HK-2 (cell line): Measurements from ENCODE around the gene ATG16L1.
"Not testable (repeated sequence)": the region's sequence is repeated elsewhere in the genome, so short reads cannot be mapped to it uniquely, and the experiment has no call there.

Source experiments
- DNase-seq: peaks from one replicate; pipeline ENCODE4 v3.0.0-alpha.2; 2018; ENCODE audit not compliant: unreplicated experiment

The ATG16L1 gene

DNA sequence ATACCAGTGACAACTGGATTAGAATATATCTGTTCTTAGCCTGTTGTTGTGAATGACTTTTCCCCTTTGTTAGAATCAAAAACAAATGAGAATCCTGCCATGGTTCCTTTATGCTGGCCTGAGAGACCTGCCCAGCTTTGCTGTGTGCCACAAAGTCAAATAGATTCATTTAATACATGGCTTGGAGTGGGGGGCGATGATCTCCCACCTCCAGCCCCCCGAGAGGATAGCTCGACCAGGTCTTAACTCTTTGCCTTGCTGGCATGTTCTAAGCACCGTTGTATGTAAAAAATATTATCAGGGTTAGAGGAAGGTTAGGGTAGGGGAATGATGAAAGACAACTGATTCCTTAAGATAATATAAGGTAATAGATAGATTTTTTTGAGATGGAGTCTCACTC, 80.7 kb downstream of the ATG16L1 start:
- no peak for DNase-seq

GRCh38 chr2:233334915-233335314, 83.4 kb downstream of the ATG16L1 start:
- no peak for DNase-seq

GRCh38 chr2:233336091-233336490, 84.6 kb downstream of the ATG16L1 start:
- DNase-seq, result not testable (repeated sequence)

GRCh38 chr2:233336541-233336940, 85.1 kb downstream of the ATG16L1 start:
- DNase-seq, result no peak

DNA sequence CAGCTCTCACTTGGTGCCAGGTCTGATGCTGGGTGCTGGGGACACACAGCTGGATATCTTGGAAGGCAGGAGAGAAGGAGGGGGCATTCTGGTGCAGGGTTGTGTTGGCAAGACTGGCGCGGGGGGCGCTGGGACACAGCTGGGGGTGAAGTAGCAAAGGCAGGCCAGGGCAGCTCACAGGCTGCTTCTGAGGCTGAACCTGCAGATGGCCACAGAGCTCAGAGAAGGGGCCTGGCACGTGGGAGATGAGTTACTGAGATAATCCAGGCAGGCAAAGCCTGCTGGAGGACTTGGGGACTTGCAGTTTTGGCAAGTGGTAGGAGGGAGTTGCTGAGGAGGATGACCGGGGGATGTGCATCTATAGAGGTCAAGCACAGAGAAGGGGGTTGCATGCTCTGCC, 86.6 kb downstream of the ATG16L1 start:
- DNase-seq, result no peak

DNA sequence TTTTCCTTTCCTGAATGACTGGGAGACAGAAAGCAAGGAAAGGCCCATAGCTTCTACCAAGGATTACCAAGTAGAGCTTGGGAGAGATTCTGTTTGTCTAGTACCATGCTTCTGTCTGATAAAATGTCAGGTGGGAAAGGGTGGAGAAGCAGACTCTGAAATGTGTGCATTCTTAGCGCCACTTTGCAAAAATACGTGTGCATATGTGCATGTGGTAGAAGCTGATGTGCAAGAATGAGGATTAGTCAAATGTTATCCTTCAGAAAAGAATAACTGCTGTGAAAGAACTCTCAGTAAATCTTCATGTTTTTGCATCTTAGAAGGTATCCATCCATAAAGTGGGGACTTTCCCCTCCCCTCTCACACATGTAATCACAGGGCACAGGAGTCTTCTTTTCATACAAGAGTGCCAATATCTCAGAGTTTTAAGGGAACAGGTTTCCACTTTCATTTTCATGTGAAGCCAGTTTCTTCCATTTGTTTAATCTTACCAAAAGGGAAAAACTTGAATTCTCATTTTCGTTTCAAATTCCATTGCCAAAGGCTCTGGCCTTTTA, 87.4 kb downstream of the ATG16L1 start:
- no peak for DNase-seq

- DNase-seq, result no peak
These were observed 88.0 kb downstream of the ATG16L1 start for GRCh38 chr2:233339427-233339826.

DNA sequence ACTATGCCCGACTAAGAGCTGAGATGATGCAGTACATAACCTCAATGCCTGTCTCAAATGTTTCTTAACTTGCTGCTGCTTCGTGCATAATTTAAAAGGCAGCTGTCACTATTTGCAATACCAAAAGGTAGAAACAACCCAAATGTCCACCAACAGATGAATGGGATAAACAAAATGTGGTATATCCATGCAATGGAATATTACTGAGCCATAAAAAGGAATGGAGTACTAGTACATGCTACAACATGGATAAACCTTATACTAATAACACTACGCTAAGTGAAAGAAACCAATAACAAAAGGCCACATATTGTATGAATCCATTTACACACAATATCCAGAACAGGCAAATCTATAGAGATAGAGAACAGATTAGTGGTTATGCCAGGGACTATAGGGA, 89.8 kb downstream of the ATG16L1 start:
- no peak for DNase-seq

- DNase-seq, result no peak
These were observed 90.8 kb downstream of the ATG16L1 start for GRCh38 chr2:233342301-233342700.

GRCh38 chr2:233343171-233343705, 91.8 kb downstream of the ATG16L1 start:
- no peak for DNase-seq
